PFSK-1 (cell line): ENCODE measurements around the gene C2CD2L.

Source experiments
- POLR2AphosphoS5 ChIP-seq: IDR thresholded peaks from 2 replicates; pipeline ENCODE4 v1.6.1; 2012; ENCODE audit warnings: low read depth, mild to moderate bottlenecking, control low read depth, low read length, moderate library complexity
- TAF1 ChIP-seq: IDR thresholded peaks from 2 replicates; pipeline ENCODE4 v1.6.1; 2012; ENCODE audit warnings: low read length, control low read depth, borderline replicate concordance; ENCODE audit not compliant: insufficient read depth
- TF ChIP-seq, protein P1 (sequence below), 2 experiments: IDR thresholded peaks; 2 replicates each; pipeline versions ENCODE4 v1.6.1 to v1.8.0; 2011 to 2012; ENCODE audit warnings: low read depth in 2 of 2, low read length in 2 of 2, control low read depth in 1 of 2, inconsistent platforms in 1 of 2, mild to moderate bottlenecking in 1 of 2, moderate library complexity in 1 of 2; ENCODE audit not compliant: insufficient read depth in 1 of 2

DNA sequence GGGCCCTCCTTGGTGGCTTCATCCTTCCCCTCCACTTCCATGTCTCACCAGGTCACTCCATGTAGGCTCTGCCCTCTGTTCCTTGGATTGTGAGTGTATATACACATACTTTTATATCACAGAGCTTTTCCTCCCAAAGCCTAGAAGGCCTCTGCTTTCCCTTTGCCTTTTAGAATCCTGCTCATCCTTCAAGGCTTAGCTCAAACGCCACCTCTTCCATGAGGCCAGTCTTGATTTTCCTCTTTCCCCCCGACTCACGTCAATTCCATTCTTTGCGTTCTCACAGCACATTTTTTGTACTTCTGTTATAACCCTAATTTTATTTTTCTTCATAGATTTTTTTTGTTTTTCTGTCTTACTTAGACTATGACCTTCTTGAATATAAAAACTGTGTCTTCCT lies 45.5 kb downstream of the C2CD2L start:
- TF ChIP-seq, protein P1, sequence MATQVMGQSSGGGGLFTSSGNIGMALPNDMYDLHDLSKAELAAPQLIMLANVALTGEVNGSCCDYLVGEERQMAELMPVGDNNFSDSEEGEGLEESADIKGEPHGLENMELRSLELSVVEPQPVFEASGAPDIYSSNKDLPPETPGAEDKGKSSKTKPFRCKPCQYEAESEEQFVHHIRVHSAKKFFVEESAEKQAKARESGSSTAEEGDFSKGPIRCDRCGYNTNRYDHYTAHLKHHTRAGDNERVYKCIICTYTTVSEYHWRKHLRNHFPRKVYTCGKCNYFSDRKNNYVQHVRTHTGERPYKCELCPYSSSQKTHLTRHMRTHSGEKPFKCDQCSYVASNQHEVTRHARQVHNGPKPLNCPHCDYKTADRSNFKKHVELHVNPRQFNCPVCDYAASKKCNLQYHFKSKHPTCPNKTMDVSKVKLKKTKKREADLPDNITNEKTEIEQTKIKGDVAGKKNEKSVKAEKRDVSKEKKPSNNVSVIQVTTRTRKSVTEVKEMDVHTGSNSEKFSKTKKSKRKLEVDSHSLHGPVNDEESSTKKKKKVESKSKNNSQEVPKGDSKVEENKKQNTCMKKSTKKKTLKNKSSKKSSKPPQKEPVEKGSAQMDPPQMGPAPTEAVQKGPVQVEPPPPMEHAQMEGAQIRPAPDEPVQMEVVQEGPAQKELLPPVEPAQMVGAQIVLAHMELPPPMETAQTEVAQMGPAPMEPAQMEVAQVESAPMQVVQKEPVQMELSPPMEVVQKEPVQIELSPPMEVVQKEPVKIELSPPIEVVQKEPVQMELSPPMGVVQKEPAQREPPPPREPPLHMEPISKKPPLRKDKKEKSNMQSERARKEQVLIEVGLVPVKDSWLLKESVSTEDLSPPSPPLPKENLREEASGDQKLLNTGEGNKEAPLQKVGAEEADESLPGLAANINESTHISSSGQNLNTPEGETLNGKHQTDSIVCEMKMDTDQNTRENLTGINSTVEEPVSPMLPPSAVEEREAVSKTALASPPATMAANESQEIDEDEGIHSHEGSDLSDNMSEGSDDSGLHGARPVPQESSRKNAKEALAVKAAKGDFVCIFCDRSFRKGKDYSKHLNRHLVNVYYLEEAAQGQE (IDR thresholded peaks at IDR 0.05; ENCODE audit: insufficient read depth in 1 of 2, low read depth in 2 of 2, low read length in 2 of 2): no peak
- TF ChIP-seq TAF1: no peak
- TF ChIP-seq POLR2AphosphoS5: no peak
